HCT116 (cell line): ENCODE measurements around the gene LIMS2.

Source experiments
- CEBPB ChIP-seq: IDR thresholded peaks from 2 replicates; pipeline ENCODE4 v1.6.1; 2012; ENCODE audit warnings: low read depth
- MAX ChIP-seq: IDR thresholded peaks from 2 replicates; pipeline ENCODE4 v1.6.1; 2012
- POLR2AphosphoS5 ChIP-seq: IDR thresholded peaks from 2 replicates; pipeline ENCODE4 v1.6.1; 2011; ENCODE audit warnings: mild to moderate bottlenecking, low read depth, low read length, moderate library complexity
- SRF ChIP-seq: IDR thresholded peaks from 2 replicates; pipeline ENCODE4 v1.6.1; 2012; ENCODE audit warnings: low read depth
- TF ChIP-seq, protein P1 (sequence below), 3 experiments: fragments of 200-600 bp in 1 of 3; sonication (generic) in 1 of 3; IDR thresholded peaks in 2 of 3; conservative IDR thresholded peaks in 1 of 3; 2 replicates each; pipeline ENCODE4 v1.5.1; 2012 to 2017; ENCODE audit warnings: low read depth in 2 of 3, low read length in 2 of 3, antibody characterized with exemption in 1 of 3, borderline replicate concordance in 1 of 3, control low read depth in 1 of 3, mild to moderate bottlenecking in 1 of 3, mixed read lengths in 1 of 3, mixed run types in 1 of 3, moderate library complexity in 1 of 3; ENCODE audit not compliant: insufficient read depth in 1 of 3

DNA sequence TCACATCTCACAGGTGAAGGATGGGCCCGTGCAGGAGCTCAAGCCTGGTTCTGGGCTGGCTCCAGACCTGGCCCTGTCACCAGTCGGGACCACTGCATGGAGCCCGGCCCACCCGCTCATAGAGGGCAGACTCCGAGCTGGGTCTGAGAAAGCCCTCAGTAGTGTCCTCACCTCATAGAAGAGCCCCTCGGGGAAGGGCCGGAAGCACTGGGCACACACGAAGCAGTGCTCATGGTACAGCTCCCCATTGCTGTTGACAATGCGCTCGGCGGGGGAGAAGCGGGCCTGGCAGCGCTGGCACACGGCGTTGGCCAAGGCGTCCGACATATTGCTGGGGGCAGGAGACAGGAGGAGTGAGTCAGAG lies 18.1 kb downstream of the LIMS2 start:
- no peak for TF ChIP-seq CEBPB
- TF ChIP-seq, protein P1, sequence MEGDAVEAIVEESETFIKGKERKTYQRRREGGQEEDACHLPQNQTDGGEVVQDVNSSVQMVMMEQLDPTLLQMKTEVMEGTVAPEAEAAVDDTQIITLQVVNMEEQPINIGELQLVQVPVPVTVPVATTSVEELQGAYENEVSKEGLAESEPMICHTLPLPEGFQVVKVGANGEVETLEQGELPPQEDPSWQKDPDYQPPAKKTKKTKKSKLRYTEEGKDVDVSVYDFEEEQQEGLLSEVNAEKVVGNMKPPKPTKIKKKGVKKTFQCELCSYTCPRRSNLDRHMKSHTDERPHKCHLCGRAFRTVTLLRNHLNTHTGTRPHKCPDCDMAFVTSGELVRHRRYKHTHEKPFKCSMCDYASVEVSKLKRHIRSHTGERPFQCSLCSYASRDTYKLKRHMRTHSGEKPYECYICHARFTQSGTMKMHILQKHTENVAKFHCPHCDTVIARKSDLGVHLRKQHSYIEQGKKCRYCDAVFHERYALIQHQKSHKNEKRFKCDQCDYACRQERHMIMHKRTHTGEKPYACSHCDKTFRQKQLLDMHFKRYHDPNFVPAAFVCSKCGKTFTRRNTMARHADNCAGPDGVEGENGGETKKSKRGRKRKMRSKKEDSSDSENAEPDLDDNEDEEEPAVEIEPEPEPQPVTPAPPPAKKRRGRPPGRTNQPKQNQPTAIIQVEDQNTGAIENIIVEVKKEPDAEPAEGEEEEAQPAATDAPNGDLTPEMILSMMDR (IDR thresholded peaks at IDR 0.05 in 2 of 3, conservative IDR thresholded peaks at IDR 0.05 in 1 of 3; ENCODE audit: borderline replicate concordance in 1 of 3, insufficient read depth in 1 of 3, low read depth in 2 of 3, low read length in 2 of 3), result no peak
- no peak for TF ChIP-seq POLR2AphosphoS5
- TF ChIP-seq SRF, result no peak
- no peak for TF ChIP-seq MAX
